NCI-H1105 treated with DMSO at 0.1 percent for 48 hours (cell line): ENCODE data around the gene GBF1.
"Not testable (repeated sequence)": the region's sequence is repeated elsewhere in the genome, so short reads cannot be mapped to it uniquely, and the experiment has no call there.

Source experiments
- DNase-seq: peaks from one replicate; lab custom pipeline; 2025; lab: John Stamatoyannopoulos, UW

Gene GBF1

DNA sequence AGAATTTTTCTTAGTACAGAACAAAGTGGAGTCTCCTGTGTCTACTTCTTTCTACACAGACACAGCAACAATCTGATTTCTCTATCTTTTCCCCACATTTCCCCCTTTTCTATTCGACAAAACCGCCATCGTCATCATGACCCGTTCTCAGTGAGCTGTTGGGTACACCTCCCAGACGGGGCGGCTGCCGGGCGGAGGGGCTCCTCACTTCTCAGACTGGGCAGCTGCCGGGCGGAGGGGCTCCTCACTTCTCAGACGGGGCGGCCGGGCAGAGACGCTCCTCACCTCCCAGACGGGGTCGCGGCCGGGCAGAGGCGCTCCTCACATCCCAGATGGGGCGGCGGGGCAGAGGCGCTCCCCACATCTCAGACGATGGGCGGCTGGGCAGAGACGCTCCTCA lies 56.0 kb downstream of the GBF1 start:
- DNase-seq, result not testable (repeated sequence)

DNA sequence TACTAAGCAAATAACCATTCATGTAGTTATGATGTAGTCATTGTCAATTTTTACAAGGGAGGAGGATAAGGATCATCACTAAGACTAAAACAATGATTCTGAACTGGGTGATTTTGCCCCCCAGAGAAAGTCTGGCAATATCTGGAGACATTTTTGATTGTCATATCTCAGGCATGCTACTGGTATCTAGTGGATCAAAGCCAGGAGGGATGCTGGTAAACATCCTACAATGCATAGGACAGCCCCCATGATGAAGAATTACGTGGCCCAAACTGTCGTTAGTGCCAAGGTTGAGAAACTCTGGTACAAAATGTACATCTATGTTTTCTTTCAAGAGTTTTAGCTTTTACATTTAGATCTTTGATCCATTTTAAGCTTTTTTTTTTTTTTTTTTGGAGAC lies 57.3 kb downstream of the GBF1 start:
- no peak for DNase-seq

DNA sequence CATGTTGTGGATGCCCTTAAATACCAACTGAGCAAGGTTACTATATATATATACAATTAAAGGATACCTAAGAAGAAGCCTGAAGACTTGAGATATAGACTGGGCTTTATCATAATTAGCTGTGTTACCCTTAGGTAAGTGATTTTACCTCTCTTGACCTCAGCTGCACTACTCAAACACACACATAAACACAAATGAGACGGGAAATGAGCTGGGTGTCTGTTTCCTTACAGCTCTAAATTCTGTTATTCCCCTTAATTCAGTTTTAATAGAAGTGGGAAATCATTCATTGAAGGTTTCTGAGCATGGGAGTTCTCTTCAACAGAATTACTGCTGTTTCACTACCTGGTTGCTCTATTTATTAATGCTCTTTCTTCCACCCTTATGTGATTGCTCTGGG lies 60.7 kb downstream of the GBF1 start:
- no peak for DNase-seq

DNA sequence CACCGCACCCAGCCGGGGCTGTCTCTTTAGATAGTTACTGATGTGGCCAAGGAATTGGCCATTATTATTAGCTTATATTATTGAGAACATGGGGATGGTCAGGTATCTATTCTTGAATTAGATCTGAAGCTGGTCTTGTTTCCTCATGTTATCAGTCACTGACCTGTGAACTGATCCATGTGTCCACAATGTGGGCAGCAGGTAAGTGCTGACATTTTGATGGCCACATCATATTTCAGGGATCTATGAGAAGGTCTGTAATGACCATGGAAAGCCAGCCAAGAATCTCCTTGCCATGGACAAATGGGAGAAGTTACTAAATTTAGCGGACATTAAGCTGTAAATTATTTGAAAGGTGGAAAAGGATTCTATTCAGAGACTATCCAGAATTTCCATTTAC lies 61.4 kb downstream of the GBF1 start:
- no peak for DNase-seq

DNA sequence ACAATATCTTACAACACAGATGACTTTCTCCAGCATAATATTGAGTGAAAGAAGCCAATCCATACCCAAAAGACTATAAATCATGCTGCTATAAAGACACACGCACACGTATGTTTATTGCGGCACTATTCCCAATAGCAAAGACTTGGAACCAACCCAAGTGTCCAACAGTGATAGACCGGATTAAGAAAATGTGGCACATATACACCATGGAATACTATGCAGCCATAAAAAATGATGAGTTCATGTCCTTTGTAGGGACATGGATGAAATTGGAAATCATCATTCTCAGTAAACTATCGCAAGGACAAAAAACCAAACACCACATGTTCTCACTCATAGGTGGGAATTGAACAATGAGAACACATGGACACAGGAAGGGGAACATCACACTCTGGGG lies 63.0 kb downstream of the GBF1 start:
- DNase-seq, result not testable (repeated sequence)

DNA sequence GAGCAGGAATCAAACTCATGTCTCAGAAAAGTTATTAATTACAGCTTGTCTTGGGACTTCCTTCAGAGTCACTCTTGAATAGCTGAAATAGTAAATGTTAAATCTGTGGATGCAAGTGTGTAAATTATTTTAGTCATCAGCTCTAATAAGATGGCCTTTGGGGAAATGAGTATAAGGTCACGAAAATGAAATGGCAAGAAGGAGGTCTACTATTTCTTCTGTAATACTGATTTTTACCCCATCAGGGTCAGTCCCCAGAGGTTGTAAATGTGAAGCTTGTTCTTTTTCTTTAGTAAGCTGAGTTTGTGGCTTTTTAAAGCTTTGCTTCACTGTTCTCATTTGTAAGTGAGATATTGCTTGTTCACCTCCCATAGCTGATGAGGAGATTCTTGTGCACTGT lies 63.9 kb downstream of the GBF1 start:
- DNase-seq, result no peak

GRCh38 chr10:102309916-102310315 lies 64.6 kb downstream of the GBF1 start:
- DNase-seq, result no peak

GRCh38 chr10:102310361-102311024 lies 65.2 kb downstream of the GBF1 start:
- DNase-seq, result no peak

DNA sequence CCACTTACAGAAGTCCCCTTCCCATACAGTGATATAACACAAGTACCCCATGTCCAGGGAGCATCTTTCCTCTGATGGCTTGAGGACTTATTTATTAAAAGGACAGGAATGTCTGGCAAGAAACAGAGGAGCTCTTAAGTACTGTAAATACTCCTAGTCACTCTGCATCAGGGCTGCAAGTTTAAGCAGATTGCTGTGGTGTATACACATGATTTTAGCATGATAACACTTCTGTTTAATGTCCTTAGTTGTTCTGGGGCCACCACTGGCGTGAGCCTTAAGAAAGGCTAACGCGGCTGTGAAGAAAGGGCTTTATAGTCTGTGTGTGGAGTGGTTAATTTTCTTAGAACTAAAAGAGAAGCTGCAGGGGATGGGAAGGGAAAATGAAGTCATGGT lies 65.7 kb downstream of the GBF1 start:
- no peak for DNase-seq

GRCh38 chr10:102312683-102313082 lies 67.4 kb downstream of the GBF1 start:
- no peak for DNase-seq

DNA sequence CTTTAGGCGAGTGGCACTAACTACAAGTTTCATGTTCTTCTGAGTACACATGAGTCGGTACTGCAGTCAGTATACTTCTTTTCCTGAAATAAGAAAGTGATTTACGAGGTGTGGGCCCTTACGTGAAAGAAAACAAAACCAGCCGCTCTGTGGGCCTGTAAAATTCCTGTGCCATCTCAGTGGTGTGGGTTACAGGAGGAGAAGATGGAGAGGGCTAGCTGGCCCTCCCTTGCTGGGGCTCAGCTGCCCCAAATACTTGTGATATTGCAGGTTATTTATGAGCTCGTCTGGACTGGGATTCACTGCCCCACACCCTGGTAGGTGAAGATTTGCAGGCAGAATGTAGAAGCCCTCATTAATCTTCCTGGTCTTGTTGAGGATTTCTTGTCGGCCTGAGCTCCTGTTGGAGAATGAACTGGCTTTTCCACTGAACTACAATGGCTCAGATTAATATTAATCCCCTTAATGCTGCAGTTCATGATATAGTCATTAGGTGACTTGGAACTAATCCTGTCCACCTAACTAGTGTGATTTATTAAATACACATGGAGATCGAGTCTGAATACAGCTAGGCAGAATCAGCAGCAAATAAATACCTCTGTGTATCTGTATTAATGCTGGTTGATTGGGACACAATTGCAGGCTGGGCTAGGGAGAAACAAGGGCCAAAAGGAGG lies 68.0 kb downstream of the GBF1 start:
- no peak for DNase-seq

DNA sequence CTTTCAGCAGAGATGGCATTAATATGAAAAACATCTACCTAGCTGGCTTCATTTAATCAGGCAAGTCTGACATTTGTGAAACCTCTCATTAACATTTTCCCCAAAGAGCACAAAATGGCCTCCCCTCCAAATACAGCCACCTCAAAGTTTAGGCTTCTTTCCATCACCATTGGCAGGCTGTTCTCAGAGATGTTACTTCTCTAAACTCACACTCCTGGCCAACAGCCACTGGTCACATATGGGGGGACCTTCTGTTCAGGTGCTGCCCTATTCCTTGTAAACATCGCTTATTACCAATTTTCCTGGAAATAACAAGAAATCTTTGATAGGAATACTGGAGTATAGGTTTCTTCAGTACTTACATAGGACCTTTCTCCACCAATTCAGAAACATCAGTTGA lies 69.5 kb downstream of the GBF1 start:
- no peak for DNase-seq

GRCh38 chr10:102316421-102316820 lies 71.1 kb downstream of the GBF1 start:
- no peak for DNase-seq

DNA sequence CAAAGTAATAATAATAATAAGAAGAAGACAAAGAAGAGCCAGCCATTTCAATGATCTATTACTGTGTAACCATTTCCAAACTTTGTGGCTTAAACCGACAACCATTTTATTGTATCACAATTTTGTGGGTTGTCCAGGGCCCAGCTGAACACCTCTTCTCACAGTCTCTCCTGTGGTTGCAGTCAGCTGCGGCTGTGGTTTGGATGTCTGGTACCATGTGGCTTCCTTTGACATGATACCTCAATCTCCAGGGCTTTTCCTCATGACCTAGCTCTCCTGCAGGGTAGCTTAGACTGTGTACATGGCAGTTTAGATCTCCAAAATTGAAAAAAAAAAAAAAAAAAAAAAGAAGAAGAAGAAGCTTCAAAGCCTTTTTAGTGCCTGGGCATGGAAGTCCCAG lies 77.6 kb downstream of the GBF1 start:
- no peak for DNase-seq

DNA sequence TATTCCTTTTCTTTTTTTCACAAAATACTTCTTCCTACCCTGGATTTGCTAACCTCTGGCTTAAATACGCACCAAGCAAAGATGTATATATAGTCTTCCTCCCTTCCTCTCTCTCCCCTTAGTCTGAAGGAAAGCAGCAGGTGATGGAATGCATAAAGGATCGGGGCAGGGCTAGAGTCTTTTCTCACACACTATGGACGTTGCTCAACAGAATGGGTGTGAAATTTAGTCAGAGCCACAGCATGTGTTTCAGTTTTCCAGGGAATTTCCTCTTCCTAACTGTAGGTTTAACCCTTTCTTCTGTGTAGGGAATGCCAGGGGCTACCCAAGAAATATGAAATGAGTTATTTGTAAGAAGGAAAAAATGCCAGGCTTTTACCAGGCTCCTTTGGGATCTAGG lies 78.7 kb downstream of the GBF1 start:
- DNase-seq, result no peak

DNA sequence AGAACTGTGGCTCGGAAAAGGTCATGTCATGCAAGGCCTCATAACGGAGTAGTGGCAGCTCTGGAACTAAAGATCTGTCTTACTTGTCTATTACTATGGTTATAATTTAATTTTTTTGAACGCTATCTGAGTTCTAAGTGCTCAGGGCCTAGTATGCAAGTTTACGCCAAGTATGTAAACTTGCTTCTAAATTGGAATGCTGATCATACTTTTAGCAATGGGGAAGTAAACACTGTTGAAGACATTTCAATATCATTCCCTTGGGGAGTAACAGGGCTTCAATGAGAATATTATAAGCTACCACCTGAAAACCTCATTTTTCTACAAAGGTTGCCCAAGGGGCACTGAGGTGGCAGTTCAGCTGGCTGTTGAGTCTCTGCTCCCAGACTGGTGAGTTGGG lies 80.7 kb downstream of the GBF1 start:
- no peak for DNase-seq

DNA sequence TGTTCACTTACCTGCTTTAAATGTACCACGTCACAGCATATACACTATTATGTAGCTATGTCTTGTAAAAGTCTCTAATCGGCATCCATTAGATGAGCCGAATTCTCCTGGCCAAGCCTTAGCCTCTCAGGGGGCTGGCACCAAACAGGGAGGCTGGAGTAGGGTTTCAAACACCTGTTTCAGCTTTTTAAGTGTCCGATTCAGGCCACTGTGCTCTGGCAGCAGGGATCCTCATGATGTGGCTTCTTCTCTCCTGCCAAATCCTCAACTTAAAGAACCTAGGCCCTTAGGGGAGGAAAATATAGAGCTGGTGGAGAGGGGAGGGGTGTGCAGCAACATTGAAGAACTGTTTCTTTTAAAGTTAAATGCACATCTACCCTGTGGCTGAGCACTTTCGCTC lies 81.7 kb downstream of the GBF1 start:
- DNase-seq, result no peak

- no peak for DNase-seq
These were observed 82.3 kb downstream of the GBF1 start for GRCh38 chr10:102327641-102328040.

DNA sequence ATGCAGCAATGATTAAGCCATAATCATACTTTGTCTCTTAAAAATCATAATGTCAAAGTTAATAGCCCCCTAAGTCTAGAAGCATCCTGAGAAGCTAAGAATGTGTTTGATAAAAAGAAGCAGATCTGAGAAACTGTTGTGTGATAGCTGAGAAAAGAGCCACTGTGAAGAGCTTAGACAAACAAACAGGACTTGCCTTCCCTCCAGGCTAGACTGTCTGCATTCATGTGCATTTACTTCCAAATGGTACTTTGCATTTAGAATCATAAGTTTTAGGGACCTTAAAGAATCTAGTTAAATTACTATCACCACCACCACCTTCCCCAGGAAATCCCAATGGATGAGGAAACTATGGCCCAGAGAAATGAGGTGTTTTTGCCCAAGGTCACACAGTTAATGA lies 87.4 kb downstream of the GBF1 start:
- no peak for DNase-seq

GRCh38 chr10:102334101-102334500 lies 88.8 kb downstream of the GBF1 start:
- DNase-seq, result no peak

DNA sequence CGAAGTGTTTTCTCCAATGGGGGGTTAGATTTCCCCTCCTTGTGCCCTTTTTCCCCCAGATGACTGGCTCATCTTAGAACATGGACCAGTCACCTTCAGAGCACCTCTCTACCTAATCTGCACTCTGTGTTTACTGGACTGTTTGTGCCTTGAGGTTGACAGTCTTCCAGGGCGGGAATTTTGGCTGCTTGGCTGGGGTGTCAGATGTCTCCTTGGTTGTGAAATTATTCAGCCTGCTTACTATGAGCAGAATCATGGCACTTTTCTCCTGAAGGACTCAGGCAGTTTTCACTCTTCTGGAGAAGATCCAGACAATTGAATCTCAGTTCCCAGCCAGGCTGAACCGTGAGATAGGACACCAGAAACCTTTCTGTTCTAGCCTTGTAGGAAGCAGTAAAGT lies 89.9 kb downstream of the GBF1 start:
- no peak for DNase-seq

- no peak for DNase-seq
These were observed 95.8 kb downstream of the GBF1 start for GRCh38 chr10:102341038-102341688.

- DNase-seq, result peak; percentile 4
These were observed 97.1 kb downstream of the GBF1 start for GRCh38 chr10:102342458-102342857.

- no peak for DNase-seq
These were observed 97.6 kb downstream of the GBF1 start for GRCh38 chr10:102342958-102343357.
